A549 (cell line): ENCODE measurements around the gene OVOL2.

Experiments used
- CTCF ChIP-seq: fragments of >200 bp; sonication (Bioruptor Twin); formaldehyde crosslinking; IDR thresholded peaks from 3 replicates; pipeline ENCODE4 v1.5.1; 2016
- NR3C1 ChIP-seq: fragments of >200 bp; sonication (Bioruptor Twin); formaldehyde crosslinking; IDR thresholded peaks from 3 replicates; pipeline ENCODE4 v1.6.1; 2017

GRCh38 chr20:18050628-18051027 lies 7.1 kb downstream of the OVOL2 start:
- no peak for TF ChIP-seq CTCF
- TF ChIP-seq NR3C1, result no peak
